Sigmoid colon (tissue), 7 donors: ENCODE measurements around the gene EARS2. TPM values are rescaled to one million over a fixed set of nuclear protein-coding genes. Genes with fewer than 3 reads are reported as not detected.
"Not testable (repeated sequence)": the region's sequence is repeated elsewhere in the genome, so short reads cannot be mapped to it uniquely, and the experiment has no call there.

Experiments used
- DNase-seq: peaks from one replicate; pipeline ENCODE4 v3.0.0-alpha.2; 2019
- H3K27ac ChIP-seq, 4 donors: fragments of 200-600 bp; sonication (generic); one replicate each; pipeline ENCODE4 v1.5.1; 2016 to 2019; ENCODE audit warnings: mild to moderate bottlenecking in 1 of 4
- H3K27me3 ChIP-seq, 3 donors: fragments of 200-600 bp; sonication (generic); one replicate each; pipeline ENCODE4 v1.5.1; 2019; ENCODE audit warnings: mild to moderate bottlenecking in 1 of 3
- H3K36me3 ChIP-seq, 4 donors: fragments of 200-600 bp; sonication (generic); one replicate each; pipeline ENCODE4 v1.5.1; 2016 to 2019
- H3K4me1 ChIP-seq, 4 donors: fragments of 200-600 bp; sonication (generic); one replicate each; pipeline ENCODE4 v1.5.1; 2017 to 2019
- H3K4me3 ChIP-seq, 4 donors: fragments of 200-600 bp; sonication (generic); one replicate each; pipeline ENCODE4 v1.5.1; 2017 to 2019; ENCODE audit warnings: mild to moderate bottlenecking in 2 of 4, moderate library complexity in 1 of 4
- H3K9me3 ChIP-seq, 4 donors: fragments of 200-600 bp in 3 of 4; sonication (generic) in 3 of 4; one replicate each; pipeline versions ENCODE4 v1.5.1 to v1.6.1; 2013 to 2019
- EP300 ChIP-seq, 4 donors: sonication (generic); formaldehyde crosslinking; IDR thresholded peaks; one replicate each; pipeline ENCODE4 v1.6.1; 2017; ENCODE audit warnings: antibody characterized with exemption in 4 of 4
- POLR2A ChIP-seq, 2 donors: fragments of 450-650 bp; IDR thresholded peaks; one replicate each; pipeline ENCODE4 v1.6.1; 2016; ENCODE audit warnings: antibody characterized with exemption in 2 of 2, mild to moderate bottlenecking in 2 of 2, moderate library complexity in 2 of 2
- POLR2AphosphoS5 ChIP-seq, 4 donors: sonication (generic); formaldehyde crosslinking; IDR thresholded peaks; one replicate each; pipeline ENCODE4 v1.6.1; 2017; ENCODE audit warnings: antibody characterized with exemption in 4 of 4
- WGBS, 2 donors: extraction: QIAGEN DNeasy Blood & Tissue Kit; methylation state at CpG; one replicate each; pipeline ENCODE4 v1.1.7; 2013; 5-methylcytosine and 5-hydroxymethylcytosine counted together
- intact Hi-C: fragments of 100-400 bp; cut with DNase I; formaldehyde crosslinking; loops from one replicate; pipeline ENCODE4 v1.15.1; 2023
- polyA plus RNA-seq, 3 donors: library from polyadenylated mRNA; stranded (reverse); fragments of 200-250 nt; gene quantifications; one replicate each; pipeline ENCODE4 v1.2.3, GENCODE V29; 2013
- total RNA-seq, 4 donors: library from RNA; depleted of rRNA; stranded (reverse); fragments of >200 nt; gene quantifications; one replicate each; pipeline ENCODE4 v1.1.0, GENCODE V29; 2016
- TF ChIP-seq, protein P1 (sequence below), 4 experiments: fragments of 450-650 bp in 3 of 4; fragments of 200-600 bp in 1 of 4; IDR thresholded peaks; one replicate each; pipeline ENCODE4 v1.5.1; 2016 to 2019; ENCODE audit warnings: antibody characterized with exemption in 4 of 4, mild to moderate bottlenecking in 3 of 4, moderate library complexity in 2 of 4
- donor health status: healthy with polysubstance abuse.
- donor health status: Bipolar disorder and iron deficiency.
- donor health status: healthy.

Gene EARS2
- total and polyA plus RNA-seq, 7 donors: 6.6 to 19.4 (median 8.2) TPM

GRCh38 chr16:23514381-23515152, 42.6 kb downstream of the EARS2 start:
- H3K4me1 ChIP-seq: peaks cover 0 to 7% (median 0%) of the 10 kb centered on the region in 4 donors
- H3K36me3 ChIP-seq: peaks cover 0 to 12% (median 0%) of the 10 kb centered on the region in 4 donors
- TF ChIP-seq POLR2A (IDR thresholded peaks at IDR 0.05) (no peak), POLR2AphosphoS5 (IDR thresholded peaks at IDR 0.05) (no peak), EP300 (IDR thresholded peaks at IDR 0.05) (no peak)
- TF ChIP-seq, protein P1, sequence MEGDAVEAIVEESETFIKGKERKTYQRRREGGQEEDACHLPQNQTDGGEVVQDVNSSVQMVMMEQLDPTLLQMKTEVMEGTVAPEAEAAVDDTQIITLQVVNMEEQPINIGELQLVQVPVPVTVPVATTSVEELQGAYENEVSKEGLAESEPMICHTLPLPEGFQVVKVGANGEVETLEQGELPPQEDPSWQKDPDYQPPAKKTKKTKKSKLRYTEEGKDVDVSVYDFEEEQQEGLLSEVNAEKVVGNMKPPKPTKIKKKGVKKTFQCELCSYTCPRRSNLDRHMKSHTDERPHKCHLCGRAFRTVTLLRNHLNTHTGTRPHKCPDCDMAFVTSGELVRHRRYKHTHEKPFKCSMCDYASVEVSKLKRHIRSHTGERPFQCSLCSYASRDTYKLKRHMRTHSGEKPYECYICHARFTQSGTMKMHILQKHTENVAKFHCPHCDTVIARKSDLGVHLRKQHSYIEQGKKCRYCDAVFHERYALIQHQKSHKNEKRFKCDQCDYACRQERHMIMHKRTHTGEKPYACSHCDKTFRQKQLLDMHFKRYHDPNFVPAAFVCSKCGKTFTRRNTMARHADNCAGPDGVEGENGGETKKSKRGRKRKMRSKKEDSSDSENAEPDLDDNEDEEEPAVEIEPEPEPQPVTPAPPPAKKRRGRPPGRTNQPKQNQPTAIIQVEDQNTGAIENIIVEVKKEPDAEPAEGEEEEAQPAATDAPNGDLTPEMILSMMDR (IDR thresholded peaks at IDR 0.05): no peak
- no peak overlapping the region for H3K4me3 ChIP-seq
- no peak overlapping the region for H3K27ac ChIP-seq
- 77 to 89% methylated on average over 7 of the region's 7 CpGs for WGBS, 2 donors
- no peak for DNase-seq
- H3K9me3 ChIP-seq: no peaks in the 10 kb centered on the region
- intact Hi-C loops: no loop called here
- H3K27me3 ChIP-seq: no peaks in the 10 kb centered on the region

DNA sequence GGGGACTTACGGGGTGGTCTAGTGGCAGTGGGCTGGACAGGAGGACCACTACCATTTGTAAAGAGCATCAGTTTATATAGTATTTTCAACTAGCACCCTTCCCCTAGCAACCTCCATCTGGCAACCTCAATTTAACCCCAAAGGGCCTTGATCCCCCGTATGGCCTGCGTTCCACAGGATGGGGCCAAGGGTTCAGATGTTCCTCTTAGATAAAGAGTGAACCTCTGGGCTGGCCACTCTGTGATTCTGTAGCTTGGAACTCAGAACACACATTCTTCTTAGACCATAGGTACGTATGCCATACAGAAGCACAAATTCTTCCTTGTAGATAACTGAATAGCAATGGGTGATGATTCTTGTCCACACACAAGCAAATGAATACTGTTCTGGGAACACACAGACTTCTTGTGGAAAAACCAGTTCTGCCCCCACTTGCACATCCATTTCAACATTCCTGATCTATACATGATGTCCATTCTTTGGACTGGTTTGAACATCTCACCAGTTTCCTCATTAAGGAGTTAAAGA, 44.9 kb downstream of the EARS2 start:
- Histone ChIP-seq H3K27me3 (no peaks in the 10 kb centered on the region), H3K4me3 (no peak overlapping the region), H3K4me1 (peaks cover 0 to 26% (median 15%) of the 10 kb centered on the region in 4 donors), H3K9me3 (no peaks in the 10 kb centered on the region), H3K27ac (no peak overlapping the region), H3K36me3 (peaks cover 0 to 5% (median 0%) of the 10 kb centered on the region in 4 donors)
- DNase-seq: no peak
- TF ChIP-seq, protein P1 (IDR thresholded peaks at IDR 0.05): no peak
- no peak for TF ChIP-seq EP300 (IDR thresholded peaks at IDR 0.05)
- TF ChIP-seq POLR2AphosphoS5 (IDR thresholded peaks at IDR 0.05): no peak
- TF ChIP-seq POLR2A (IDR thresholded peaks at IDR 0.05): no peak
- WGBS, 2 donors: 94 to 96% methylated on average over 4 of the region's 4 CpGs
- intact Hi-C loops: no loop called here

DNA sequence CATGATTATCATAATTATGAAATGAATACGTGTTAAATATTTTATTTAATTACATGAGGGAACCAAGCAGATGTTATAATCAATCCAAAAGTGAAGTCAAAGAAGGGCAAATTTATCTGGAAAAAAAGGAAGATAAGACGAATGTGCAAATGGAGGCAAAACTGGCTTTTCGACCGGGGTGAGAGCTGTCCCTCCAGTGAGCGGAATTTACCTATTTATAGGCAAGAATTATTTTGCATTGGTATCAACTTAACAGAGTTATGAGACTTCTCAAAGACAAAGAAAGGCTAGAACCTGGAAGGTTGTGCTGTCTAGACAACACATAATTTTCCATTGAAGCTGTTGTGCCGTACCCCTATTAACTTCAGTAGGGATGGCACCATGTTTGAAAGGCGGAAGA, 45.4 kb downstream of the EARS2 start:
- TF ChIP-seq POLR2AphosphoS5 (IDR thresholded peaks at IDR 0.05) (no peak), EP300 (IDR thresholded peaks at IDR 0.05) (no peak), POLR2A (IDR thresholded peaks at IDR 0.05) (no peak)
- TF ChIP-seq, protein P1 (IDR thresholded peaks at IDR 0.05): no peak
- H3K27ac ChIP-seq: no peak overlapping the region
- no peak for DNase-seq
- WGBS, 2 donors: 94 to 95% methylated on average over 7 of the region's 7 CpGs
- H3K27me3 ChIP-seq: no peaks in the 10 kb centered on the region
- no peak overlapping the region for H3K4me3 ChIP-seq
- intact Hi-C loops: no loop called here
- no peaks in the 10 kb centered on the region for H3K9me3 ChIP-seq
- peaks cover 0 to 26% (median 16%) of the 10 kb centered on the region in 4 donors for H3K4me1 ChIP-seq
- H3K36me3 ChIP-seq: peaks cover 0 to 5% (median 0%) of the 10 kb centered on the region in 4 donors

- H3K36me3 ChIP-seq, H3K27me3 ChIP-seq, DNase-seq, H3K9me3 ChIP-seq: not testable (repeated sequence)
- Histone ChIP-seq H3K27ac (peak overlapping the region; percentile 80 to 91 (median 89)), H3K4me1 (peaks cover 0 to 32% (median 21%) of the 10 kb centered on the region in 4 donors), H3K4me3 (peak overlapping the region; percentile 52 to 98 (median 94))
- WGBS, 2 donors: 67 to 79% methylated on average over 10 of the region's 10 CpGs
- intact Hi-C loops: loop anchor here (1.0 kb wide), 1 partner anchor 46 kb away; the partner anchor contains the start of genes EARS2 and UBFD1
Observed at GRCh38 chr16:23510915-23511270, 46.3 kb downstream of the EARS2 start.

DNA sequence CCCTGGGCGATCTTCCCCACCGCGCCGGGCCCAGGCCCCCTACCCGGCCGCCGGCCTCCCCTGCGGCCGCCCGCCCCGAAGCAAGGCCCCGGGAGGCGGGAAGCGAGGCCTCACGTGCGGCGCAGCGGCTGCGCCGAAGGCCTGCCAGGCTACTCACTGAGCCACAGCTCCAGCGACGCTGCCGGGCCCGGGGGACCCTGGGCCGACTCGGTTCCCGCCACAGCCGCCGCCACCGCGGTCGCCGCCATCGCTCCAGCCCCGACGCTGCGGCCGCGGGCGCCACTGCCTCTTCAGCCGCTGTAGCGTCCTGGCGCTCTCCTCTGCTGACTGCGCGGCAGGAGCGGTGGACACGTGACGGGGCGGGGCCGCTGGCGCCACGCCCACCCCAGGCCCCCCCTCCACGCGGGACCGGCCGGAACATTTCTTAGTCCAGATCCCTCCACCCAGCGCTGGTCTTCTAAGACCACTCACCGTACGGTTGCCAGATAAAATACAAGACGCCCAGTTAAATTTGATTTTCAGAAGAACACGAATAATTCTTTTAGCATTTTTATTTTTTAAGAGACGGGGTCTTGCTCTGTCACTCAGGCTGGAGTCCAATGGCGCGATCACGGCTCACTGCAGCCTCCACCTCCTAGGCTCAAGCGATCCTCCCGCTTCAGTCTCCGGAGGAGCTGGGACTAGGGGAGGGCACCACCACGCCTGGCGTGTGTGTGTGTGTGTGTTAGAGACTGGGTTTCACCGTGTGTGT, 46.8 kb downstream of the EARS2 start, which contains the start of gene GGA2:
TSS of gene GGA2 (minus strand) at position 331 of the 751 bp plus-strand sequence. CDS start at position 248, 83 bp downstream.
- DNase-seq: peak; percentile 94
- Histone ChIP-seq H3K27me3 (no peaks in the 10 kb centered on the region), H3K36me3 (peaks cover 0 to 5% (median 0%) of the 10 kb centered on the region in 4 donors), H3K27ac (peak within 1 kb of the TSS; percentile 80 to 91 (median 89)), H3K9me3 (no peaks in the 10 kb centered on the region), H3K4me3 (peak within 1 kb of the TSS; percentile 52 to 98 (median 94)), H3K4me1 (peaks cover 0 to 35% (median 25%) of the 10 kb centered on the region in 4 donors)
- 1% methylated on average over 71 of the region's 71 CpGs for WGBS, 2 donors
- TF ChIP-seq POLR2AphosphoS5 (IDR thresholded peaks at IDR 0.05) (peak; percentile 87 to 95 (median 95)), POLR2A (IDR thresholded peaks at IDR 0.05) (peak in 1 of 2 donors; percentile 24), EP300 (IDR thresholded peaks at IDR 0.05) (no peak)
- TF ChIP-seq, protein P1 (IDR thresholded peaks at IDR 0.05): no peak
- intact Hi-C loops: loop anchor here (1.0 kb wide), 1 partner anchor 47 kb away; the partner anchor contains the start of genes EARS2 and UBFD1
